ENCODE measurements around the gene SHROOM3.
"Not testable (repeated sequence)": the region's sequence is repeated elsewhere in the genome, so short reads cannot be mapped to it uniquely, and the experiment has no call there.

SHROOM3 gene

GRCh38 chr4:76600447-76600846 is 165.4 kb downstream of the SHROOM3 start:
- no peak for DNase-seq

- DNase-seq, result no peak
Observed at GRCh38 chr4:76601791-76602190, 166.8 kb downstream of the SHROOM3 start.

GRCh38 chr4:76605099-76605563 is 170.1 kb downstream of the SHROOM3 start:
- no peak for DNase-seq

- DNase-seq, result no peak
Observed at GRCh38 chr4:76606645-76607265, 171.7 kb downstream of the SHROOM3 start.

DNA sequence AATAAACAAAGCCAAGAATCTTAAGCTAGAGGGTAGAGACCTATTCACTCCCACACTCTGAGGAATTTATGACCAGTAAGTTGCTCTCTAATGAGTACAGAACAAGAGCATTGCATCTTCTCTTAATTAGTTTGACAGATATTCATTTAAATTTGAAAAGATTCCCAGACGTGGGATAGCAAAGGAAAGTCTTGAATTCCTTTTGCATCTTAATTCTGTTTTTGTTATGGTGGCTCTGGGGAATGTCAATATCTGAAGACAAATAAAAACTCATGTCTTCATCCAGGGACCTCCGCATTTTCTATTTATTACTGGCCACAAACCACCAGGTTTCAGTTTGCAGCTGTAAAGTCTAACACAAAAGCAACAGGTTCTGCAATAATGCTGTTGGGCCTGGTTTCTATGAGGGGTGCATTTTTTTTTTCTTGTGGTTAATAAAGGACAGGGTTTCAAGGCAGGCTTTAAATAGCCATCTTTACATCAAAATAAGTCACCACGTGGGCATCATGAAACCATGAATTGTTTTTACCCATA is 172.3 kb downstream of the SHROOM3 start:
- no peak for DNase-seq

DNA sequence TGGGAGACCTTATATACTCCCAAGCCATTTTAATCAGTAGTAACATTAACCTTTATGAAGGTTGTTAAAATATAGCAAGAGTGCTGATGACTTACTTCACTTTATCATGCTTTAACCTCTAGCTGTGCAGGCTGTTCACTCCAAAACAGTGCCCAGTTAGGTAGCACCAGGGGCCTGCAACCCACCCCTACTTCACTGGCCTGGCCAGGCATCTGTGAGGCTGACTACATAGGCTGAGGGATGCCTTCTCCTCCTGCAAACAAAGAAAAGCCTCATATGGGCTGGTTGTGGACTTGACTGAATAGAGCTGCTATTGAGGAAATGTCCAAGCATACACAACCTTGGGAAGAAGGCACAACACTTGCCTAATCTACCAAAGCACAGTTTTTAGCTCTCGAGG is 172.8 kb downstream of the SHROOM3 start:
- no peak for DNase-seq

- DNase-seq, result not testable (repeated sequence)
Observed at GRCh38 chr4:76608549-76608948, 173.5 kb downstream of the SHROOM3 start.

DNA sequence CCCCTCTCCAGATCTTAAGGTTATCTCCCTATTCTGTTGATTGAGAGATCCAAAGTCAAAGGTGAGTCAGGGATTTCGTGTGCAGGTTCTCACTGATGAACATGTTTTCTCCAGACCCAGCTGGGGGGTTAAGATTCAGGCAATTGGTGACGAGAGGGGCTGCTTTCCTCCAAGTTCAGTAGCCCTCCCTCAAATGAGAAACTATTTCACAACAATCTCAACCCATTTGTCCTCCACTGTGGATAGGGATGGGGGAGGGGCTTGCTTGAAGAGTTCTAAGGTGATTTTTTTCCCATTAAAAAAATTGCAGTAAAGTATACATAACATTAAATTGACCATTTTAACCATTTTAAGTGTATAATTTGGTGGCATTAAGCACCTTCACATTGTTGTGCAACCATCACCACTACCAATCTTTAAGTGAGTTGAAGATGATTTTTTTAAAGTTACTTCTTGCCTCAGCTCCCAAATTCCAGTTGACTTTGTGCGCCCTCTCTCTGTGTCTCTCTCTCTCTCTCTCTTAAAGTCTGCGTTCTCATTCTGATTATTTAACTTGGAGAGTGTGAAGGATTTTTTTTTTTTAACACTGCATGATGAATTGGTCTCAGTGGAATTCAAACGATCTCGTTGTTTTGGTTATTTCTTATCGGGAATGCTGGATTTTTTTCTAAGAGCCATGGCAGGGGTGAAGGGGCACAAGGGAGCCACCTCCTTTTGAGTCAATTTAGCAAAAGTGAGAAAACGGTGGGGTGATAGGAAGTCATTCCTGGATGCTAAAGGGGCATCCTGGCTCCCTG is 175.9 kb downstream of the SHROOM3 start:
- no peak for DNase-seq

DNA sequence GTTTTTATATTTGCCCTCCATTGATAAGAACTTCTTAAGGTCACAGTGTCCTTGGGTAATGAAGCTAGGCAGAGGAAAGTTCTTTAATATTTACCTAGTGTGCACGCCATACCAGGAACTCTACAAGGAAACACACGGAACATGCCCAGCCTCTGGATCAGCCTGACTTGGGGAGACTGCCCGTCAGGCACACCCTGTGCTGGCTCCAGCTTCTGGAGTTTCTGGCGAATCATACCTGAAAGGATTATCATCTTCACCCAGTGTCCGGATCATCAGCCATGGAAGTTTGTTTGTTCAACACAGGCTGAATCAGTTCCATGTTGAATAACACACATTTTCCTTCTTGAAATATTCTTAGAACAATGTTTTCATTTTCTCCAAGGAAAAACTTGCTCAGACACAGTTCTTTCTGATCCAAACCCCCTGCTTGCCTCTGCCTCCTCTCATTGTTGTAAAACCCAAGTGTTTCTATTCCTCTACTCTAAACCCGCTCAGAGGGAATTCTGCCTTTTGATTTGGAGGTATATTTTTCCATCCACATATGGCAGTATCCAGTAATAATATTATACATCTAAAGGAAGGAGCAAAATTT is 176.7 kb downstream of the SHROOM3 start:
- DNase-seq, result no peak

DNA sequence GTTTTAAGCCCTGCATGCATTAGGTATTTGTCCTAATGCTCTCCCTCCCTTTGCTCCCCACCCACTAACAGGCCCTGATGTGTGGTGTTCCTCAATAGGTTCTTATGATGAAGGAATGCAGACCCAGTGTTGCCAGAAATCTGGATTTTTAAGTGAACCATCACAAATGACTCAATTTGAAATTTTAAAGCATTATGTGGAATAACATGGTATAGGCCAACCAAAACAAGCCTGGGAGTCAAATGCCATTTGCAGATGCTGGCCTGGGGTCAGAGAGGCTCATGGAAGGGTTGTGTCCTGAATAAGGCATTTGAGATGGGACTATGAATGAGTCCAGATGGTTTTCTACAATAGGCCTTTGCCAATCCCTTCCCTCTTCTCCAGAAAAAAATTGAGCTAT is 179.6 kb downstream of the SHROOM3 start:
- DNase-seq, result no peak

- DNase-seq, result no peak
Observed at GRCh38 chr4:76615999-76616398, 181.0 kb downstream of the SHROOM3 start.

- DNase-seq, result no peak
Observed at GRCh38 chr4:76616526-76616925, 181.5 kb downstream of the SHROOM3 start.

GRCh38 chr4:76620723-76621468 is 185.9 kb downstream of the SHROOM3 start:
- DNase-seq, result no peak

GRCh38 chr4:76622126-76622525 is 187.1 kb downstream of the SHROOM3 start:
- no peak for DNase-seq

- no peak for DNase-seq
Observed at GRCh38 chr4:76622717-76623116, 187.7 kb downstream of the SHROOM3 start.

- DNase-seq, result no peak
Observed at GRCh38 chr4:76623217-76624045, 188.4 kb downstream of the SHROOM3 start.

DNA sequence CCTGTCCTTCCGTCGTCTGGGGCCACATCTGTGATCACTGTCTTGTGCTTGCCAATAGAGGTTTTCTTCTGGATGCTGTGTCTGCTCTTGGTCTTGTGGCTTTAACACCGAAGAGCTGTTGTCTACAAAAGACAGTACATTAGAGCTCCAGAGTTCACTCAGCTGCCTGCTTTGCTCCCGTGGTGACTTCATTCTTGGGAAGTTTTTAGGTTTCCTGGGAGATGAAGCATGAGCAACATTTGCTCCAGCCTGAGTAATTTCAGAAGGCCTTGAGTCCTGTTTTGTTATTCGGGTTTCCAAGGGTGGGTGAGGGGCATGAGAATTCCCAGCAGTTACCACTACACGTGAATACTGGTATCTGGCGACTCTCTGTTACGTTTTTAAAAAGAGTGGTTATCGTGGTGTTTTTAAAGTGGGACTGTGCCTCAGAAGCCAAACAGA is 189.2 kb downstream of the SHROOM3 start:
- DNase-seq, result no peak

DNA sequence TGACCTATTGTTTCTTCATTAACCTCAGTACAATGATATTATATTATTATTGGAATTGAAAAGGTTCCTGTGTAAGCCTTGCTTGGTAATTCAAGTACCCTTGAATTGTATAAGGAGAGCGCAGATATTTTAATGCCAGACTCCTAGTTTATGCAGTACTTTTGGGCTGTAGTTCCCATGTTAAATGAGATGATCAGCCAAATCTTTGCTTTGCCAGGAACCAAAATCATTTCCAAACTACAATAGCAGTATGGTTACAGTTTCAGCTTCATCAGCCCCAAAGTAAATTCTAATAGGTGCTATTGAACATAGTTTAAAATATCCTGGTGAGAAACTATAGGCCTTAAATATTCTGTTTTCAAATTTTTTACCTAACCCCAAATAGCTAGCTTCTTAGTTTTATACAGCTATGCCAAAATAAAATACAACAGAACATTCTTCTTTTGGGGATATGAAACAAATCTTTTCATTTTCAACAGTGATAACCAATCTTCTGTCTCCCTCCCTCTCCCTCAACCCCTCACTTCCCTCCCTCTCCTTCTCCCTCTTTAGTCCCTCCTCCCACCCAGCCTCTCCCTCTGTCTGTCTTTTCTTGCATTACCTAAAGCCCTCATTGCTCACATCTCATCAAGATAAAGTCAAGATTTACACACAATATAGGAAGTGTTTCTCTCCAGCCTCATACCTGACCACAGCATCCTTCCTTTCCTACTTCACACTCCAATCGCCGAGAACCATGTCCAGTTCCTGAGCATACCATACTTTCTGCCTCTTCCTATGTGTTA is 190.1 kb downstream of the SHROOM3 start:
- DNase-seq, result no peak

GRCh38 chr4:76626686-76627465 is 191.8 kb downstream of the SHROOM3 start:
- DNase-seq, result no peak

DNA sequence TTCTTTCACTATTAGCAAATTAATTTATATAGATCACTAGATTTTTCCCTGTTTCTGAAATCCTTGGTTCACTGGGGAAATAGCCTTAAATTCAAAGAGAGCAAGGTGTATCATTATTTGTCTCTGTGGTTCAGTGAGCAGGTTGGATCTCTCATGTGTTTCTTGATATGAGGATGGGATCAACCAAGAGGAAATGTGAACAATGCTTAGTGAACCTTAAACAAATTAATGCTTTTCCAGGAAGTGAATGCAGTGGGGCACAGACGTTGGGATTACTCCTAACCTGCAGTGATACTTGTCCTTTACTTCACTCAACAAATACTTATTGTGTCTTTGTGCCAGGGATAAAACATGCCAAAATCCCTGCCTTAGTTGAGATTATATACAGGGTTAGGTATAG is 193.2 kb downstream of the SHROOM3 start:
- DNase-seq, result no peak
